T-cell (primary cell): ENCODE data around the gene FAM184A. TPM values are rescaled to one million over a fixed set of nuclear protein-coding genes. Genes with fewer than 3 reads are reported as not detected.

ENCODE experiments used
- ATAC-seq, 4 experiments: fragments of 200-7000 bp in 3 of 4; fragments of 150-1000 bp in 1 of 4; cut with Tn5 transposase; replicated peaks in 1 of 4; 1 replicate in 3 of 4; 2 replicates in 1 of 4; pipeline ENCODE4 v1.10.0; 2021; ENCODE audit warnings: moderate library complexity in 3 of 4, mild to moderate bottlenecking in 2 of 4, moderate number of reproducible peaks in 1 of 4
- CTCF ChIA-PET, 2 donors: fragments of 300-600 bp; sonication (Branson Sonifier 250); formaldehyde crosslinking; loops; one replicate each; lab custom pipeline; 2022; ENCODE audit warnings: antibody characterized with exemption in 2 of 2; lab: Charles Lee
- POLR2A ChIA-PET, 2 donors: fragments of 300-600 bp; sonication (Branson Sonifier 250); formaldehyde crosslinking; loops; one replicate each; lab custom pipeline; 2022; ENCODE audit warnings: antibody characterized with exemption in 2 of 2; lab: Charles Lee
- DNase-seq, 35 experiments: peaks; one replicate each; pipeline versions ENCODE4 v3.0.0 to v3.0.0-alpha.2; 2013 to 2023
- H3K27ac ChIP-seq: one replicate; pipeline ENCODE4 v1.5.1; 2013; ENCODE audit warnings: low read length
- H3K27me3 ChIP-seq, 2 experiments: replicated peaks in 1 of 2; 1 replicate in 1 of 2; 2 replicates in 1 of 2; pipeline versions ENCODE4 v1.6.1 to v1.7.0; 2013; ENCODE audit warnings: low read length in 1 of 2, mixed read lengths in 1 of 2; ENCODE audit not compliant: control insufficient read depth in 2 of 2, insufficient read depth in 2 of 2; ENCODE audit errors: extremely low read depth in 1 of 2
- H3K36me3 ChIP-seq, 2 donors: 1 replicate in 1 of 2; 2 replicates in 1 of 2; pipeline versions ENCODE4 v1.6.1 to v1.7.0; 2013; ENCODE audit warnings: low read length in 1 of 2; ENCODE audit not compliant: control insufficient read depth in 2 of 2, insufficient read depth in 1 of 2; ENCODE audit errors: extremely low read depth in 1 of 2
- H3K4me1 ChIP-seq, 2 experiments: 1 replicate in 1 of 2; 2 replicates in 1 of 2; pipeline versions ENCODE4 v1.6.1 to v1.7.0; 2013; ENCODE audit warnings: low read length in 2 of 2, mixed read lengths in 1 of 2; ENCODE audit not compliant: insufficient read depth in 2 of 2, control insufficient read depth in 1 of 2; ENCODE audit errors: extremely low read depth in 1 of 2
- H3K4me3 ChIP-seq, 2 donors: 1 replicate in 1 of 2; 2 replicates in 1 of 2; pipeline versions ENCODE4 v1.5.1 to v1.7.0; 2013; ENCODE audit warnings: mild to moderate bottlenecking in 2 of 2, low read length in 1 of 2, moderate library complexity in 1 of 2; ENCODE audit not compliant: control insufficient read depth in 1 of 2; ENCODE audit errors: extremely low read depth in 1 of 2
- H3K9me3 ChIP-seq: 2 replicates; pipeline ENCODE4 v1.7.0; 2013
- H3K27ac Mint-ChIP-seq, 2 donors: one replicate each; pipeline ENCODE4 v1.8.0; 2020 to 2021; ENCODE audit warnings: mild to moderate bottlenecking in 2 of 2, mixed read lengths in 2 of 2
- H3K27me3 Mint-ChIP-seq, 2 donors: one replicate each; pipeline ENCODE4 v1.8.0; 2021 to 2022; ENCODE audit warnings: mixed read lengths in 2 of 2
- H3K36me3 Mint-ChIP-seq: one replicate; pipeline ENCODE4 v1.8.0; 2021; ENCODE audit warnings: mixed read lengths
- H3K4me1 Mint-ChIP-seq, 3 donors: one replicate each; pipeline ENCODE4 v1.8.0; 2020 to 2022; ENCODE audit warnings: mixed read lengths in 3 of 3, mild to moderate bottlenecking in 1 of 3
- H3K4me3 Mint-ChIP-seq, 3 donors: one replicate each; pipeline ENCODE4 v1.8.0; 2020 to 2022; ENCODE audit warnings: mild to moderate bottlenecking in 3 of 3, mixed read lengths in 3 of 3, moderate library complexity in 3 of 3
- H3K9me3 Mint-ChIP-seq, 3 donors: one replicate each; pipeline ENCODE4 v1.8.0; 2020 to 2022; ENCODE audit warnings: mixed read lengths in 3 of 3
- WGBS: methylation state at CpG from one replicate; pipeline ENCODE4 v1.1.5; 2013; ENCODE audit warnings: missing lambda C conversion rate; ENCODE audit not compliant: insufficient coverage; 5-methylcytosine and 5-hydroxymethylcytosine counted together
- total RNA-seq, 35 experiments: library from RNA in 6 of 35; stranded (reverse) in 6 of 35; fragments of 120-200 nt in 1 of 35; gene quantifications; one replicate each; pipeline versions ENCODE4 v1.2.1 to v1.2.4 and lab custom pipeline; 2013 to 2026

The FAM184A gene
- total RNA-seq, 5 donors from 2014 or later (not counting 1 experiment from before 2014, with no cell fraction given), result 3.6 to 6.4 (median 5.1) TPM

- Histone ChIP-seq H3K27ac (no peak overlapping the region), H3K4me3 (no peak overlapping the region), H3K9me3 (no peaks in the 10 kb centered on the region), H3K4me1 (no peaks in the 10 kb centered on the region), H3K36me3 (no peaks in the 10 kb centered on the region), H3K27me3 (no peaks in the 10 kb centered on the region)
- H3K4me3 Mint-ChIP-seq, result no peak overlapping the region
- no peaks in the 10 kb centered on the region for H3K27me3 Mint-ChIP-seq
- 85% methylated on average over 3 of the region's 4 CpGs for WGBS
- H3K36me3 Mint-ChIP-seq, result peaks cover 4% of the 10 kb centered on the region
- H3K9me3 Mint-ChIP-seq, result peaks cover 0 to 4% (median 0%) of the 10 kb centered on the region in 3 donors
- ATAC-seq (no peak), DNase-seq (no peak)
- peaks cover 2 to 12% (median 3%) of the 10 kb centered on the region in 3 donors for H3K4me1 Mint-ChIP-seq
- ChIA-PET CTCF (interaction anchor here in 1 of 2 donors (1.4 to 1.6 kb wide), 2 partner anchors 14 to 66 kb away, joined by 4 read pairs; no protein-coding TSS in a partner anchor), POLR2A (interaction anchor here in 1 of 2 donors (0.6 kb wide), 1 partner anchor 988 kb away, joined by 4 read pairs; no protein-coding TSS in a partner anchor)
- H3K27ac Mint-ChIP-seq, result no peak overlapping the region
These were observed 18.1 kb downstream of the FAM184A start for GRCh38 chr6:119060255-119060907.

GRCh38 chr6:119055069-119055468, 23.4 kb downstream of the FAM184A start:
- Mint-ChIP-seq H3K27ac (no peak overlapping the region), H3K9me3 (peaks cover 0 to 9% (median 0%) of the 10 kb centered on the region in 3 donors), H3K4me3 (no peak overlapping the region), H3K36me3 (peaks cover 8% of the 10 kb centered on the region), H3K4me1 (peaks cover 11 to 13% (median 12%) of the 10 kb centered on the region in 3 donors), H3K27me3 (no peaks in the 10 kb centered on the region)
- no peak overlapping the region for H3K27ac ChIP-seq
- ATAC-seq, result no peak
- no peaks in the 10 kb centered on the region for H3K36me3 ChIP-seq
- no peak for DNase-seq
- ChIA-PET POLR2A (no interaction called here), CTCF (no interaction called here)
- no peak overlapping the region for H3K4me3 ChIP-seq
- no peaks in the 10 kb centered on the region for H3K4me1 ChIP-seq
- no peaks in the 10 kb centered on the region for H3K27me3 ChIP-seq
- no CpG with 5 or more reads among the region's 1 CpG for WGBS
- H3K9me3 ChIP-seq, result no peaks in the 10 kb centered on the region

- no peak overlapping the region for H3K4me3 ChIP-seq
- POLR2A ChIA-PET, result no interaction called here
- Mint-ChIP-seq H3K27me3 (no peaks in the 10 kb centered on the region), H3K36me3 (peaks cover 8% of the 10 kb centered on the region), H3K4me3 (no peak overlapping the region), H3K4me1 (peaks cover 11 to 17% (median 13%) of the 10 kb centered on the region in 3 donors), H3K9me3 (peaks cover 0 to 9% (median 0%) of the 10 kb centered on the region in 3 donors), H3K27ac (peak overlapping the region in 1 of 2 donors; percentile 9)
- H3K36me3 ChIP-seq, result no peaks in the 10 kb centered on the region
- H3K9me3 ChIP-seq, result no peaks in the 10 kb centered on the region
- peak in 2 of 4 experiments; percentile 43 to 53 for ATAC-seq
- CTCF ChIA-PET, result interaction anchor here in 1 of 2 donors (0.6 to 2.7 kb wide), 4 partner anchors 9 to 297 kb away, joined by 3 to 11 read pairs (median 6); partner anchors contain the start of gene FAM184A
- WGBS, result no CpG with 5 or more reads among the region's 1 CpG
- no peak for DNase-seq
- H3K27me3 ChIP-seq, result no peaks in the 10 kb centered on the region
- no peak overlapping the region for H3K27ac ChIP-seq
- H3K4me1 ChIP-seq, result no peaks in the 10 kb centered on the region
These were observed 25.5 kb downstream of the FAM184A start for GRCh38 chr6:119052987-119053386.

GRCh38 chr6:119052292-119052889, 26.1 kb downstream of the FAM184A start:
- no peaks in the 10 kb centered on the region for H3K27me3 Mint-ChIP-seq
- peaks cover 8% of the 10 kb centered on the region for H3K36me3 Mint-ChIP-seq
- peak overlapping the region; percentile 11 to 17 for H3K27ac Mint-ChIP-seq
- WGBS, result 28% methylated on average over 2 of the region's 2 CpGs
- peaks cover 0 to 9% (median 0%) of the 10 kb centered on the region in 3 donors for H3K9me3 Mint-ChIP-seq
- no peaks in the 10 kb centered on the region for H3K4me1 ChIP-seq
- H3K9me3 ChIP-seq, result no peaks in the 10 kb centered on the region
- no peak overlapping the region for H3K4me3 Mint-ChIP-seq
- H3K4me1 Mint-ChIP-seq, result peaks cover 11 to 23% (median 13%) of the 10 kb centered on the region in 3 donors
- POLR2A ChIA-PET, result no interaction called here
- CTCF ChIA-PET, result interaction anchor here in 1 of 2 donors (0.6 to 2.7 kb wide), 4 partner anchors 9 to 298 kb away, joined by 3 to 11 read pairs (median 6); partner anchors contain the start of gene FAM184A
- no peak overlapping the region for H3K27ac ChIP-seq
- no peaks in the 10 kb centered on the region for H3K27me3 ChIP-seq
- ATAC-seq, result peak; percentile 34 to 62 (median 47)
- H3K4me3 ChIP-seq, result no peak overlapping the region
- H3K36me3 ChIP-seq, result no peaks in the 10 kb centered on the region
- DNase-seq, result peak in 1 of 35 experiments; percentile 21

GRCh38 chr6:119044255-119044654, 34.2 kb downstream of the FAM184A start:
- H3K4me1 Mint-ChIP-seq, result peaks cover 4 to 21% (median 7%) of the 10 kb centered on the region in 3 donors

GRCh38 chr6:119043783-119044182, 34.7 kb downstream of the FAM184A start:
- ChIA-PET POLR2A (interaction anchor here in 1 of 2 donors (0.6 to 0.7 kb wide), 4 partner anchors 15 to 1544 kb away, joined by 3 to 5 read pairs (median 3); no protein-coding TSS in a partner anchor), CTCF (no interaction called here)
- Mint-ChIP-seq H3K9me3 (no peaks in the 10 kb centered on the region), H3K4me1 (peaks cover 4 to 21% (median 7%) of the 10 kb centered on the region in 3 donors), H3K27ac (no peak overlapping the region), H3K27me3 (no peaks in the 10 kb centered on the region), H3K4me3 (no peak overlapping the region), H3K36me3 (no peaks in the 10 kb centered on the region)
- Histone ChIP-seq H3K27ac (no peak overlapping the region), H3K27me3 (no peaks in the 10 kb centered on the region), H3K9me3 (no peaks in the 10 kb centered on the region), H3K36me3 (no peaks in the 10 kb centered on the region), H3K4me3 (no peak overlapping the region), H3K4me1 (no peaks in the 10 kb centered on the region)
- ATAC-seq, result no peak
- DNase-seq, result no peak

More at GRCh38 chr6:119044255-119044654, 34.2 kb downstream of the FAM184A start:
- Histone ChIP-seq H3K4me3 (no peak overlapping the region), H3K27ac (no peak overlapping the region), H3K27me3 (no peaks in the 10 kb centered on the region), H3K36me3 (no peaks in the 10 kb centered on the region), H3K9me3 (no peaks in the 10 kb centered on the region), H3K4me1 (no peaks in the 10 kb centered on the region)
- Mint-ChIP-seq H3K9me3 (no peaks in the 10 kb centered on the region), H3K4me3 (no peak overlapping the region), H3K27ac (no peak overlapping the region), H3K27me3 (no peaks in the 10 kb centered on the region), H3K36me3 (no peaks in the 10 kb centered on the region)
- DNase-seq, result no peak
- no peak for ATAC-seq
- CTCF ChIA-PET, result no interaction called here
- WGBS, result 81% methylated on average over 4 of the region's 5 CpGs
- POLR2A ChIA-PET, result interaction anchor here in 1 of 2 donors (0.6 to 0.7 kb wide), 4 partner anchors 14 to 1544 kb away, joined by 3 to 5 read pairs (median 3); no protein-coding TSS in a partner anchor
